ENCODE results near the gene CHTOP.

The CHTOP gene

DNA sequence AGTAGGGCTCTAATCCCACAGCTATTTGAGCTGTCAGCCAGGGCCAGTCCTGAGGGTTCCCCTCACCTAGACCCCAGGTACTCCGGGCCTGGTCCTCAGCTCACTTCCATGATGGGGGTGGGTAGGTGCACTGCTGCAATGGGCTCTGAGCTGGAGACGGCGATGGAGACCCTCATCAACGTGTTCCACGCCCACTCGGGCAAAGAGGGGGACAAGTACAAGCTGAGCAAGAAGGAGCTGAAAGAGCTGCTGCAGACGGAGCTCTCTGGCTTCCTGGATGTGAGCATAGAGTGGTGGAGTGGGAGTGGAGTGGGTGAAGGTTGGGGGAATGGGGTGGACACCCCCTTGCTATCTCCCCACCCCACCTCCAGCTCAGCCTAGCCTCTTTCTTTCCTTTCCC, 3.5 kb upstream of the CHTOP start:
- POLR2A ChIA-PET, result no interaction called here
- no peaks in the 10 kb centered on the region for H3K36me3 ChIP-seq (ENCODE audit: control insufficient read depth in 4 of 4, insufficient read depth in 4 of 4, low read length in 3 of 4)
- no peak for DNase-seq
- peaks cover 0 to 2% (median 0%) of the 10 kb centered on the region in 5 experiments for H3K27me3 ChIP-seq (replicated peaks in 2 of 5; ENCODE audit: control insufficient read depth in 4 of 5, insufficient read depth in 5 of 5, low read length in 4 of 5)
- 98% methylated on average over 6 of the region's 7 CpGs for WGBS (ENCODE audit: insufficient coverage)
- H3K4me3 ChIP-seq (ENCODE audit: control insufficient read depth in 1 of 7, extremely low read depth in 1 of 7, insufficient read depth in 4 of 7, low read depth in 2 of 7, low read length in 6 of 7), result no peak overlapping the region
- H3K9me3 ChIP-seq (ENCODE audit: control extremely low read depth in 1 of 5, control insufficient read depth in 4 of 5, insufficient read depth in 2 of 5, low read depth in 1 of 5, low read length in 4 of 5), result no peaks in the 10 kb centered on the region
- H3K27ac ChIP-seq (ENCODE audit: insufficient read depth in 1 of 2, low read depth in 1 of 2, low read length in 2 of 2, poor library complexity in 1 of 2, severe bottlenecking in 2 of 2), result no peak overlapping the region
- CTCF ChIA-PET, result interaction anchor here (1.8 to 21.2 kb wide), 4 partner anchors 15 to 120 kb away, joined by 7 to 262 read pairs (median 68); partner anchors contain the start of genes S100A14 and S100A16
- peaks cover 0 to 32% (median 17%) of the 10 kb centered on the region in 4 experiments for H3K4me1 ChIP-seq (ENCODE audit: control extremely low read depth in 1 of 4, control insufficient read depth in 4 of 4, insufficient read depth in 4 of 4, low read length in 3 of 4)

DNA sequence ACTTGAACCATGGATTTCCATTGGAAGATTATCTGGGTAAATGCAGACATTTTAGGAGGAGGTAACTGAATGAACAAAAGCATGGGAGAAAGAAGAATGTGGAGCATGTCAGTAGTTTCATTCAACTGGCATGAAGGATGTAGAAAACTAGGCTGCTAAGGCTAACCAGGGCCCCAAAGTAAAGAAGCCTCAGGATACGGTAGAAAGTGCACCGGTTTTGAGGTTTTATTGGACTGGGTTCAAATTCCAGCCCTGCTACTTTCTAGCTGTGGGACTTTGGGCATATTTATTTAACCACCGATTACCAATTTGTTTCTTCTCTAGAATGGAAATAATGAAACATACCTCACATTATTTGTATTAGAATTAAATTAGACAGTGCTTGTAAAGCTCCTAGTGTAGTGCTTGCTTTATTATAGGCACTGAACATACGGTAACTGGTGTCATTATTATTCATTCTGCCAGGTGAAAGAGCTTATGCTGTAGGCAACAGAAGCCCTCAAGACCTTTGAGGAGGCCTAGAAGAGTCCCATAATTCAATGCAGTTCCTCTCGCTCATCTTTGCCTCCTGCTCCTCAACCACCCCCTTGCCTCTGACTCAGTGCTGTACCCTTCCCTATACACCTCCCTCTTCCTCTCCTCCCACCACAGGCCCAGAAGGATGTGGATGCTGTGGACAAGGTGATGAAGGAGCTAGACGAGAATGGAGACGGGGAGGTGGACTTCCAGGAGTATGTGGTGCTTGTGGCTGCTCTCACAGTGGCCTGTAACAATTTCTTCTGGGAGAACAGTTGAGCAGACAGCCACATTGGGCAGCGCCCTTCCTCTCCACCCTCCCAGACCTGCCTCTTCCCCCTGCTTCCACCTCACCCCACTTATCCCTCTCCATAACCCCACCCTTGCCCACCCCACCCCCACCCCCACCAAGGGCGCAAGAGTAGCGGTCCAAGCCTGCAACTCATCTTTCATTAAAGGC, 2.5 kb upstream of the CHTOP start:
- H3K4me1 ChIP-seq (ENCODE audit: control extremely low read depth in 1 of 4, control insufficient read depth in 4 of 4, insufficient read depth in 4 of 4, low read length in 3 of 4), result peaks cover 0 to 37% (median 22%) of the 10 kb centered on the region in 4 experiments
- H3K9me3 ChIP-seq (ENCODE audit: control extremely low read depth in 1 of 5, control insufficient read depth in 4 of 5, insufficient read depth in 2 of 5, low read depth in 1 of 5, low read length in 4 of 5), result no peaks in the 10 kb centered on the region
- CTCF ChIA-PET, result interaction anchor here (1.0 to 21.2 kb wide), 6 partner anchors 16 to 121 kb away, joined by 3 to 262 read pairs (median 16); partner anchors contain the start of genes S100A14 and S100A16
- peaks cover 0 to 2% (median 0%) of the 10 kb centered on the region in 5 experiments for H3K27me3 ChIP-seq (replicated peaks in 2 of 5; ENCODE audit: control insufficient read depth in 4 of 5, insufficient read depth in 5 of 5, low read length in 4 of 5)
- no peak overlapping the region for H3K27ac ChIP-seq (ENCODE audit: insufficient read depth in 1 of 2, low read depth in 1 of 2, low read length in 2 of 2, poor library complexity in 1 of 2, severe bottlenecking in 2 of 2)
- POLR2A ChIA-PET, result no interaction called here
- no peak overlapping the region for H3K4me3 ChIP-seq (ENCODE audit: control insufficient read depth in 1 of 7, extremely low read depth in 1 of 7, insufficient read depth in 4 of 7, low read depth in 2 of 7, low read length in 6 of 7)
- peaks cover under 1 to 7% (median 4%) of the 10 kb centered on the region in 4 experiments for H3K36me3 ChIP-seq (ENCODE audit: control insufficient read depth in 4 of 4, insufficient read depth in 4 of 4, low read length in 3 of 4)
- WGBS (ENCODE audit: insufficient coverage), result 100% methylated on average over 4 of the region's 10 CpGs
- DNase-seq, result no peak

DNA sequence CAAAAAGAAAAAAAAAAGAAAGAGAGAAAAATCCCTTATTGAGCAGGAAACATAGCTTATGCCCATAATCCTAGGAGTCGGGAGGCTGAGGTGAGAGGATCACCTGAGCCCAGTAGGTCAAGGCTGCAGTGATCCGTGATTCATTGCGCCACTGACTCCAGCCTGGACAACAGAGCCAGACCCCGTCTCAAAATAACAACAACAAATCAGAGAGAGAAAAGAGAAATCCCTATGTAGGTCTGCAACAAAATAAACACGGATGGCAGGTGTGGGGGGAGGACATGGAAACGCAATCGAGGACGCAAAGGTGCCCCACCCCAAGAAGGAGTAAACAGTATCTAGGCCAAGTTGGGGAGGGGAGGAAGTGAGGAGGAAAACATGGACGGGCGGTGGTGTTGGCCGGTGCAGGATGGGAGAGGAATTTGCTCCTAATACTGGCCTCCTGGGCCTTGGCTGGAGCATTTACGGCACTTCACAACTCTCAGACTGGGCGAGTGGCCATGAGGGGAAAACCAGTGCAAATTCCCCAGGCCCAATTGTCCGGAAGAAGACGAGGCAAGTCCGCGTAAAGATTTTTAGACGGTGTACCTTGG, 609 bp upstream of the CHTOP start:
- H3K27ac ChIP-seq (ENCODE audit: insufficient read depth in 1 of 2, low read depth in 1 of 2, low read length in 2 of 2, poor library complexity in 1 of 2, severe bottlenecking in 2 of 2), result peak overlapping the region in 1 of 2 experiments; percentile 100
- H3K9me3 ChIP-seq (ENCODE audit: control extremely low read depth in 1 of 5, control insufficient read depth in 4 of 5, insufficient read depth in 2 of 5, low read depth in 1 of 5, low read length in 4 of 5), result no peaks in the 10 kb centered on the region

GRCh38 chr1:153635872-153636271, 2.0 kb downstream of the CHTOP start:
- DNase-seq, result no peak
- WGBS (ENCODE audit: insufficient coverage), result 100% methylated on average over 3 of the region's 7 CpGs
- Histone ChIP-seq H3K36me3 (ENCODE audit: control insufficient read depth in 4 of 4, insufficient read depth in 4 of 4, low read length in 3 of 4) (peaks cover 17 to 49% (median 34%) of the 10 kb centered on the region in 4 experiments), H3K4me1 (ENCODE audit: control extremely low read depth in 1 of 4, control insufficient read depth in 4 of 4, insufficient read depth in 4 of 4, low read length in 3 of 4) (peaks cover 0 to 15% (median 11%) of the 10 kb centered on the region in 4 experiments), H3K27me3 (replicated peaks in 2 of 5; ENCODE audit: control insufficient read depth in 4 of 5, insufficient read depth in 5 of 5, low read length in 4 of 5) (no peaks in the 10 kb centered on the region), H3K4me3 (ENCODE audit: control insufficient read depth in 1 of 7, extremely low read depth in 1 of 7, insufficient read depth in 4 of 7, low read depth in 2 of 7, low read length in 6 of 7) (peak overlapping the region in 1 of 7 experiments; percentile 4), H3K27ac (ENCODE audit: insufficient read depth in 1 of 2, low read depth in 1 of 2, low read length in 2 of 2, poor library complexity in 1 of 2, severe bottlenecking in 2 of 2) (peak overlapping the region in 1 of 2 experiments; percentile 100), H3K9me3 (ENCODE audit: control extremely low read depth in 1 of 5, control insufficient read depth in 4 of 5, insufficient read depth in 2 of 5, low read depth in 1 of 5, low read length in 4 of 5) (no peaks in the 10 kb centered on the region)
- ChIA-PET CTCF (interaction anchor here (0.6 to 1.3 kb wide), 4 partner anchors 10 to 831 kb away, joined by 3 to 7 read pairs (median 3); no protein-coding TSS in a partner anchor), POLR2A (interaction anchor here (0.6 to 1.1 kb wide), 2 partner anchors 18 to 27 kb away, joined by 3 to 4 read pairs; no protein-coding TSS in a partner anchor)

More for the DNA sequence above, 609 bp upstream of the CHTOP start:
- 73% methylated on average over 17 of the region's 18 CpGs for WGBS (ENCODE audit: insufficient coverage)
- H3K27me3 ChIP-seq (replicated peaks in 2 of 5; ENCODE audit: control insufficient read depth in 4 of 5, insufficient read depth in 5 of 5, low read length in 4 of 5), result no peaks in the 10 kb centered on the region
- ChIA-PET POLR2A (interaction anchor here (0.7 to 1.7 kb wide), 9 partner anchors 10 to 290 kb away, joined by 3 to 10 read pairs (median 5); partner anchors contain the start of genes GATAD2B, S100A6 and SNAPIN), CTCF (interaction anchor here (1.0 to 2.2 kb wide), 7 partner anchors 9 to 100 kb away, joined by 3 to 15 read pairs (median 5); no protein-coding TSS in a partner anchor)
- H3K4me1 ChIP-seq (ENCODE audit: control extremely low read depth in 1 of 4, control insufficient read depth in 4 of 4, insufficient read depth in 4 of 4, low read length in 3 of 4), result peaks cover 0 to 36% (median 14%) of the 10 kb centered on the region in 4 experiments
- no peak for DNase-seq
- H3K36me3 ChIP-seq (ENCODE audit: control insufficient read depth in 4 of 4, insufficient read depth in 4 of 4, low read length in 3 of 4), result peaks cover 15 to 25% (median 20%) of the 10 kb centered on the region in 4 experiments
- H3K4me3 ChIP-seq (ENCODE audit: control insufficient read depth in 1 of 7, extremely low read depth in 1 of 7, insufficient read depth in 4 of 7, low read depth in 2 of 7, low read length in 6 of 7), result peak overlapping the region in 5 of 7 experiments; percentile 33 to 99 (median 89)

GRCh38 chr1:153636312-153636711, 2.4 kb downstream of the CHTOP start:
- H3K4me3 ChIP-seq (ENCODE audit: control insufficient read depth in 1 of 7, extremely low read depth in 1 of 7, insufficient read depth in 4 of 7, low read depth in 2 of 7, low read length in 6 of 7), result no peak overlapping the region
- no peaks in the 10 kb centered on the region for H3K9me3 ChIP-seq (ENCODE audit: control extremely low read depth in 1 of 5, control insufficient read depth in 4 of 5, insufficient read depth in 2 of 5, low read depth in 1 of 5, low read length in 4 of 5)
- H3K27me3 ChIP-seq (replicated peaks in 2 of 5; ENCODE audit: control insufficient read depth in 4 of 5, insufficient read depth in 5 of 5, low read length in 4 of 5), result no peaks in the 10 kb centered on the region
- peaks cover 17 to 53% (median 36%) of the 10 kb centered on the region in 4 experiments for H3K36me3 ChIP-seq (ENCODE audit: control insufficient read depth in 4 of 4, insufficient read depth in 4 of 4, low read length in 3 of 4)
- peaks cover 0 to 15% (median 11%) of the 10 kb centered on the region in 4 experiments for H3K4me1 ChIP-seq (ENCODE audit: control extremely low read depth in 1 of 4, control insufficient read depth in 4 of 4, insufficient read depth in 4 of 4, low read length in 3 of 4)
- POLR2A ChIA-PET, result interaction anchor here (0.6 kb wide), 1 partner anchor 26 kb away, joined by 4 read pairs; no protein-coding TSS in a partner anchor
- WGBS (ENCODE audit: insufficient coverage), result 90% methylated on average over 8 of the region's 9 CpGs
- no peak for DNase-seq
- CTCF ChIA-PET, result no interaction called here
- H3K27ac ChIP-seq (ENCODE audit: insufficient read depth in 1 of 2, low read depth in 1 of 2, low read length in 2 of 2, poor library complexity in 1 of 2, severe bottlenecking in 2 of 2), result no peak overlapping the region

DNA sequence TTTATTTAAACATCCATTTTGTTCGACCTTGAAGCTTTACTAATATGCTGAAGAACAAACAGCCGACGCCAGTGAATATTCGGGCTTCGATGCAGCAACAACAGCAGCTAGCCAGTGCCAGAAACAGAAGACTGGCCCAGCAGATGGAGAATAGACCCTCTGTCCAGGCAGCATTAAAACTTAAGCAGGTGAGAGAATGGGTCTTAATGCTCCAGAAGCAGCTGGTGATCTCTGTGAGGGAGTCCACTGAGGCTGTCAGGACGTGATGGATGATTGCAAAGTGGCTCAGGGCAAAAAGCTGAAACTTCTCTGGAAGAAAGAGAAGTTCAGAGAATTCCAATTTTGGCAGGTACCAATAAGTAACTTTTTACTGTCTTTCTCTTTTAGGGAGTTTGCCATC, 4.4 kb downstream of the CHTOP start:
- no peak for DNase-seq
- 98% methylated on average over 5 of the region's 6 CpGs for WGBS (ENCODE audit: insufficient coverage)
- ChIA-PET POLR2A (interaction anchor here (1.0 kb wide), 1 partner anchor 24 kb away, joined by 3 read pairs; no protein-coding TSS in a partner anchor), CTCF (interaction anchor here (1.0 to 1.7 kb wide), 3 partner anchors 10 to 66 kb away, joined by 4 to 6 read pairs (median 6); partner anchors contain the start of gene S100A13)
- Histone ChIP-seq H3K9me3 (ENCODE audit: control extremely low read depth in 1 of 5, control insufficient read depth in 4 of 5, insufficient read depth in 2 of 5, low read depth in 1 of 5, low read length in 4 of 5) (no peaks in the 10 kb centered on the region), H3K27ac (ENCODE audit: insufficient read depth in 1 of 2, low read depth in 1 of 2, low read length in 2 of 2, poor library complexity in 1 of 2, severe bottlenecking in 2 of 2) (no peak overlapping the region), H3K4me3 (ENCODE audit: control insufficient read depth in 1 of 7, extremely low read depth in 1 of 7, insufficient read depth in 4 of 7, low read depth in 2 of 7, low read length in 6 of 7) (no peak overlapping the region), H3K36me3 (ENCODE audit: control insufficient read depth in 4 of 4, insufficient read depth in 4 of 4, low read length in 3 of 4) (peaks cover 28 to 73% (median 52%) of the 10 kb centered on the region in 4 experiments), H3K27me3 (replicated peaks in 2 of 5; ENCODE audit: control insufficient read depth in 4 of 5, insufficient read depth in 5 of 5, low read length in 4 of 5) (no peaks in the 10 kb centered on the region), H3K4me1 (ENCODE audit: control extremely low read depth in 1 of 4, control insufficient read depth in 4 of 4, insufficient read depth in 4 of 4, low read length in 3 of 4) (peaks cover 0 to 14% (median 11%) of the 10 kb centered on the region in 4 experiments)
